ENCODE results near the gene SPATA2L.

GRCh38 chr16:89733792-89734191, 32.3 kb upstream of the SPATA2L start:
- TF ChIP-seq SPI1 (IDR thresholded peaks at IDR 0.05; ENCODE audit: low read depth, low read length) (no peak), POLR2A (IDR thresholded peaks at IDR 0.05; ENCODE audit: low read depth, low read length) (no peak), PAX5 (IDR thresholded peaks at IDR 0.05; ENCODE audit: insufficient read depth, low read length, severe bottlenecking) (no peak), TAF1 (IDR thresholded peaks at IDR 0.05; ENCODE audit: low read depth, low read length) (no peak), POLR2AphosphoS5 (IDR thresholded peaks at IDR 0.05; ENCODE audit: low read depth, low read length) (no peak), POU2F2 (IDR thresholded peaks at IDR 0.05; ENCODE audit: low read depth, low read length) (no peak)
